Uterus (tissue), 2 donors: ENCODE results near the gene MAP3K7CL.

Experiments
- CTCF ChIP-seq, 4 experiments: fragments of 200-600 bp in 2 of 4; fragments of 450-650 bp in 2 of 4; sonication (generic) in 2 of 4; IDR thresholded peaks; one replicate each; pipeline ENCODE4 v1.5.1; 2016 to 2019; ENCODE audit warnings: antibody characterized with exemption in 4 of 4, mild to moderate bottlenecking in 2 of 4, moderate library complexity in 1 of 4
- POLR2A ChIP-seq, 2 donors: fragments of 450-650 bp; IDR thresholded peaks; one replicate each; pipeline ENCODE4 v1.6.1; 2016; ENCODE audit warnings: antibody characterized with exemption in 2 of 2, mild to moderate bottlenecking in 1 of 2, moderate library complexity in 1 of 2

GRCh38 chr21:29114765-29115500, 15.5 kb upstream of the MAP3K7CL start:
- TF ChIP-seq POLR2A (IDR thresholded peaks at IDR 0.05): no peak
- no peak for TF ChIP-seq CTCF (IDR thresholded peaks at IDR 0.05)
